Activated B cell treated with CpG ODN at 0.5 μM for 24 hours (primary cell): ENCODE data around the gene ACOX3. TPM values are rescaled to one million over a fixed set of nuclear protein-coding genes. Genes with fewer than 3 reads are reported as not detected.

Experiments used
- ATAC-seq: fragments of 200-7000 bp; cut with Tn5 transposase; one replicate; pipeline ENCODE4 v1.10.0; 2021; ENCODE audit warnings: low read depth, mild to moderate bottlenecking, moderate library complexity
- CTCF ChIA-PET: fragments of 350-600 bp; sonication (Branson Sonifier 250); formaldehyde crosslinking; loops from one replicate; lab custom pipeline; 2021; ENCODE audit warnings: antibody characterized with exemption; lab: Charles Lee
- POLR2A ChIA-PET: fragments of 350-600 bp; sonication (Branson Sonifier 250); formaldehyde crosslinking; loops from one replicate; lab custom pipeline; 2021; ENCODE audit warnings: antibody characterized with exemption; lab: Charles Lee
- DNase-seq: peaks from one replicate; pipeline ENCODE4 v3.0.0; 2022
- H3K27ac Mint-ChIP-seq: one replicate; pipeline ENCODE4 v1.8.0; 2020; ENCODE audit warnings: mixed read lengths
- H3K27me3 Mint-ChIP-seq: one replicate; pipeline ENCODE4 v1.8.0; 2021; ENCODE audit warnings: mixed read lengths
- H3K36me3 Mint-ChIP-seq: one replicate; pipeline ENCODE4 v1.8.0; 2021; ENCODE audit warnings: low read depth, mixed read lengths
- H3K4me1 Mint-ChIP-seq: one replicate; pipeline ENCODE4 v1.8.0; 2021; ENCODE audit warnings: mixed read lengths
- H3K4me3 Mint-ChIP-seq: one replicate; pipeline ENCODE4 v1.8.0; 2020; ENCODE audit warnings: mild to moderate bottlenecking, mixed read lengths
- H3K9me3 Mint-ChIP-seq: one replicate; pipeline ENCODE4 v1.8.0; 2020; ENCODE audit warnings: mixed read lengths
- CTCF ChIP-seq: fragments of 200-600 bp; IDR thresholded peaks from one replicate; pipeline ENCODE4 v1.8.0; 2022; ENCODE audit warnings: antibody characterized with exemption, mild to moderate bottlenecking
- intact Hi-C: fragments of 100-400 bp; cut with micrococcal nuclease; formaldehyde crosslinking; loops from one replicate; pipeline ENCODE4 v1.15.1; 2024
- total RNA-seq: library from RNA; stranded (reverse); gene quantifications from 2 replicates; pipeline ENCODE4 v1.2.3, GENCODE V29; 2022

The ACOX3 gene
- total RNA-seq, 1 donor from 2014 or later, result 20.6 TPM

DNA sequence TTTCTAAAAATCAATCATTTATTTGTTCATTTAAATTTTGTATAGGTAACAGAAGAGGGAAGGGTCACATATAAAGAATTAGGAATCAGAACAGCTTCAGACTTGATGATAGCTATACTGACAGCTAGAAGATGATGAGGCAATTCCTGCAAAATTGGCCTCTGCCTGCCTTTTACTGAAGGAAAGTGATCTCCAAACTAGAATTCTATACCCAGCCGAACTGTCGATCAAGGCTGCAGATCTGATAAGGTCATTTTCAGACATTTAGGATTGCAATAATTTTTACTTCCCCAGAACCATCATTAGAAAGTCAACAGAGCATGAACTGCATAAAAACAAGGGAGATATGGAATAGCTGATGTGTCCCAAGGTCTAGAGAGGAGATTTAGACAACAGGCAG, 104.7 kb downstream of the ACOX3 start:
- H3K27me3 Mint-ChIP-seq, result peaks cover 9% of the 10 kb centered on the region
- DNase-seq (no peak), ATAC-seq (no peak)
- no peak overlapping the region for H3K4me3 Mint-ChIP-seq
- ChIA-PET POLR2A (no interaction called here), CTCF (no interaction called here)
- H3K4me1 Mint-ChIP-seq, result no peaks in the 10 kb centered on the region
- H3K9me3 Mint-ChIP-seq, result peaks cover 17% of the 10 kb centered on the region
- no peak for TF ChIP-seq CTCF
- no peaks in the 10 kb centered on the region for H3K36me3 Mint-ChIP-seq
- no peak overlapping the region for H3K27ac Mint-ChIP-seq
- intact Hi-C loops, result no loop called here

GRCh38 chr4:8334786-8335460, 105.6 kb downstream of the ACOX3 start:
- CTCF ChIA-PET, result no interaction called here
- Mint-ChIP-seq H3K36me3 (no peaks in the 10 kb centered on the region), H3K4me1 (no peaks in the 10 kb centered on the region), H3K27me3 (peaks cover 6% of the 10 kb centered on the region), H3K27ac (no peak overlapping the region), H3K9me3 (peaks cover 17% of the 10 kb centered on the region), H3K4me3 (no peak overlapping the region)
- TF ChIP-seq CTCF, result no peak
- no peak for DNase-seq
- POLR2A ChIA-PET, result no interaction called here
- intact Hi-C loops, result no loop called here
- no peak for ATAC-seq

GRCh38 chr4:8333726-8334460, 106.6 kb downstream of the ACOX3 start:
- no peak for TF ChIP-seq CTCF
- ChIA-PET CTCF (no interaction called here), POLR2A (no interaction called here)
- H3K9me3 Mint-ChIP-seq, result peaks cover 17% of the 10 kb centered on the region
- ATAC-seq (no peak), DNase-seq (no peak)
- H3K27me3 Mint-ChIP-seq, result peaks cover 6% of the 10 kb centered on the region
- H3K4me3 Mint-ChIP-seq, result no peak overlapping the region
- H3K4me1 Mint-ChIP-seq, result no peaks in the 10 kb centered on the region
- H3K27ac Mint-ChIP-seq, result no peak overlapping the region
- intact Hi-C loops, result no loop called here
- H3K36me3 Mint-ChIP-seq, result no peaks in the 10 kb centered on the region

GRCh38 chr4:8332891-8333331, 107.6 kb downstream of the ACOX3 start:
- no peak for TF ChIP-seq CTCF
- Mint-ChIP-seq H3K27ac (no peak overlapping the region), H3K4me3 (no peak overlapping the region), H3K9me3 (peaks cover 17% of the 10 kb centered on the region), H3K4me1 (no peaks in the 10 kb centered on the region), H3K36me3 (no peaks in the 10 kb centered on the region), H3K27me3 (peaks cover 6% of the 10 kb centered on the region)
- POLR2A ChIA-PET, result no interaction called here
- DNase-seq, result no peak
- CTCF ChIA-PET, result no interaction called here
- no peak for ATAC-seq
- intact Hi-C loops, result no loop called here

DNA sequence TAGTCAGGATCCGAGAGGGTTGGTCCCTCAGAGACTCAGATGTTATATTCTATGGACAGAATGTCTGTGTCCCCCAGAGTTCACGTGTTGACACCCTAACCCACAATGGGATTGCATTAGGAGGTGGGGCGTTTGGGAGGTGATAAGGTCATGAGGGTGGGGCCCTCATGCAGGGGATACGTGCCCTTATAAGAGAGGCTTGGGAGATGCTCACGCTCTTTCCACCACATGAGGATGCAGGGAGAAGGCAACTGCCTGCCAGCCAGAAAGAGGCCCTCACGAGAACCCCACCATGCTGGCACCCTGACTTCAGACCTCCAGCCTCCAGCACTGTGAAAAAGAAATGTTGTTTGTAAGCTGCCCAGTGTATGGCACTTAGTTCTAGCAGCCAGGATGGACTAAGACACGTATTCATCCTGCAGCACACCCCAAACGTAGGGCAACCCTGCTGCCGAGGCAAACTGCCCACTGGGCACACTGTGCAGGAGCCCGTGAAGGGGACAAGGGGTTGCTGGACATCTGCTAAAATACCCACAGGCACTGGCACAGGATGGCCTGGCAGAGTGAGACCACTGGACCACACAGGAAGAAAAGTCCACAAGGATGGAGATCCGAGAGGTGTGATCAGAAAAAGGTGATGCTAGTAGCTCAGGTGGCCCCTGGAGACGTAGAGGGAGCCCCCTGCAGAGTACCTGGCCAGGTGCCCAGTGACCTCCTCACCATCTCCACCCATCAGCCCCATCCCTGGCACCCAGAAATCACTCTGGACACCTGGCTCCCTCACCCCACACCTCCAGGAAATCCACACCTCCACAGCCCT, 108.3 kb downstream of the ACOX3 start:
- TF ChIP-seq CTCF, result no peak
- Mint-ChIP-seq H3K9me3 (peaks cover 17% of the 10 kb centered on the region), H3K27me3 (peaks cover 6% of the 10 kb centered on the region), H3K4me1 (no peaks in the 10 kb centered on the region), H3K4me3 (no peak overlapping the region), H3K27ac (no peak overlapping the region), H3K36me3 (no peaks in the 10 kb centered on the region)
- POLR2A ChIA-PET, result no interaction called here
- no peak for ATAC-seq
- CTCF ChIA-PET, result no interaction called here
- intact Hi-C loops, result no loop called here
- no peak for DNase-seq
